ENCODE data around the gene EGFLAM. TPM values are rescaled to one million over a fixed set of nuclear protein-coding genes. Genes with fewer than 3 reads are reported as not detected.

Gene EGFLAM
- polyA plus RNA-seq, 1 experiment, result 16.4 TPM

GRCh38 chr5:38478878-38479277 lies 220.5 kb downstream of the EGFLAM start:
- H3K27me3 ChIP-seq (ENCODE audit: control insufficient read depth, insufficient read depth, low read length), result no peaks in the 10 kb centered on the region
- H3K4me3 ChIP-seq (ENCODE audit: low read depth, low read length), result no peak overlapping the region
- no peaks in the 10 kb centered on the region; the same call in 1 of the 2 replicates for H3K9me3 ChIP-seq (ENCODE audit: control insufficient read depth, insufficient read depth, low read length)
- CTCF ChIA-PET, result interaction anchor here (1.9 to 6.4 kb wide), 2 partner anchors 37 to 331 kb away, joined by 5 to 44 read pairs; no protein-coding TSS in a partner anchor
- no peak for TF ChIP-seq CTCF (IDR thresholded peaks at IDR 0.05; ENCODE audit: low read depth, low read length)
- DNase-seq (ENCODE audit: low read depth, low spot score), result no peak
- no peak overlapping the region for H3K27ac ChIP-seq (ENCODE audit: low read depth, low read length)
- POLR2A ChIA-PET, result no interaction called here

DNA sequence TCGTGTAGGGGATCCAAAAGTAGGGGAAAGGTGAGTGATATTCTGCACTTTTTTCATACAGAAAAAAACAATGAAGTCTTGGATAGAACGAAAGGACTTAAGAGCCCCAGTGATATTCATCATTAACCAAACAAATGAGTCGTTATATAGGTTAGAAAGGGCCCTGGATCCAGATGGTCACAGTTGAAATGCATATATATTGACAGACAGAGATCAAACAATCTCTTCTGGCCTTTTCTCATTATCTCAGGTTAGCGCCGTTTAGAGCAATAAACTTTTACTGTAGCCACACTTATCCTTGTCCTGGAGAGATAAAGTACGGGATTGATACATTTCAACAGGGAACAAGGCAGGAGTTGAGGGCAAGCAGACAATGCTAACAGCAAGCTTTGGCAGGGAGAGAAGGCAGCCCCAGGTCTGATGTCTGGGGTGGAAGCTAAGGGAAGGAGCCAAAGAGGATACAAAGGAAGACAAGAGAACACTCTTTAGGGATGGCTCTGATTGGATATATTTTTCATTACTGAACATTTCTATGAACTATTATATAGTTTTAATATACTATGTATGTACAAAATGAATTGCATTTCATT lies 221.1 kb downstream of the EGFLAM start:
- no peaks in the 10 kb centered on the region for H3K27me3 ChIP-seq (ENCODE audit: control insufficient read depth, insufficient read depth, low read length)
- no peak overlapping the region for H3K27ac ChIP-seq (ENCODE audit: low read depth, low read length)
- ChIA-PET CTCF (interaction anchor here (1.9 to 6.4 kb wide), 2 partner anchors 38 to 330 kb away, joined by 5 to 44 read pairs; no protein-coding TSS in a partner anchor), POLR2A (no interaction called here)
- TF ChIP-seq CTCF (IDR thresholded peaks at IDR 0.05; ENCODE audit: low read depth, low read length), result no peak
- no peak for DNase-seq (ENCODE audit: low read depth, low spot score)
- H3K4me3 ChIP-seq (ENCODE audit: low read depth, low read length), result no peak overlapping the region
- H3K9me3 ChIP-seq (ENCODE audit: control insufficient read depth, insufficient read depth, low read length), result no peaks in the 10 kb centered on the region; the same call in 1 of the 2 replicates

GRCh38 chr5:38483805-38484398 lies 225.5 kb downstream of the EGFLAM start:
- Histone ChIP-seq H3K4me3 (ENCODE audit: low read depth, low read length) (no peak overlapping the region), H3K27me3 (ENCODE audit: control insufficient read depth, insufficient read depth, low read length) (no peaks in the 10 kb centered on the region), H3K9me3 (ENCODE audit: control insufficient read depth, insufficient read depth, low read length) (no peaks in the 10 kb centered on the region; the same call in 1 of the 2 replicates), H3K27ac (ENCODE audit: low read depth, low read length) (no peak overlapping the region)
- CTCF ChIA-PET, result interaction anchor here (0.5 to 1.5 kb wide), 2 partner anchors 24 to 42 kb away, joined by 3 to 6 read pairs; no protein-coding TSS in a partner anchor
- no peak for DNase-seq (ENCODE audit: low read depth, low spot score)
- TF ChIP-seq CTCF (IDR thresholded peaks at IDR 0.05; ENCODE audit: low read depth, low read length), result no peak
- POLR2A ChIA-PET, result no interaction called here

DNA sequence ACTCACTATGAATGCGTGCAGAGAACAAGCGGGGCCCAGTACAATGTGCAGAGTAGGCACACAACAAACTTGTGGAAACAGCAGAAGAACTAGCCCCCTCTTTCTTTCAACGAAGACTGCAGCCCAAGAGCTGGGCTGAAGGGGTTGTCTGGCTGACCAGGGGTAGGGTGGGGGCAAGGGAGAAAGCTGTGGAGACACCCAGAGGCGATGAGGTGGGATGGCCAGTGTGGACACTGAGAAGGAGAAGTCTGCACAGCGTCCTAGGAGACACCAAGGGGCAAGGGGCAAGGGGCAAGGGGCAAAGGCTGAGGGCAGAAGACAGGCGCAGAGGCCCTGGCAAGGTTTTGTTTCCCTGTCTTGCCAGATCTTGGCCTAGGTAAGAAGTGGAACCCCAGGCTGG lies 235.8 kb downstream of the EGFLAM start:
- no peak overlapping the region for H3K27ac ChIP-seq (ENCODE audit: low read depth, low read length)
- DNase-seq (ENCODE audit: low read depth, low spot score), result no peak
- ChIA-PET POLR2A (no interaction called here), CTCF (interaction anchor here (2.1 kb wide), 1 partner anchor 52 kb away, joined by 8 read pairs; no protein-coding TSS in a partner anchor)
- no peak overlapping the region for H3K4me3 ChIP-seq (ENCODE audit: low read depth, low read length)
- no peak for TF ChIP-seq CTCF (IDR thresholded peaks at IDR 0.05; ENCODE audit: low read depth, low read length)
- H3K27me3 ChIP-seq (ENCODE audit: control insufficient read depth, insufficient read depth, low read length), result no peaks in the 10 kb centered on the region
- H3K9me3 ChIP-seq (ENCODE audit: control insufficient read depth, insufficient read depth, low read length), result no peaks in the 10 kb centered on the region

GRCh38 chr5:38494763-38495162 lies 236.4 kb downstream of the EGFLAM start:
- no peak for TF ChIP-seq CTCF (IDR thresholded peaks at IDR 0.05; ENCODE audit: low read depth, low read length)
- ChIA-PET POLR2A (no interaction called here), CTCF (interaction anchor here (0.6 to 2.1 kb wide), 2 partner anchors 47 to 53 kb away, joined by 7 to 8 read pairs; no protein-coding TSS in a partner anchor)
- Histone ChIP-seq H3K4me3 (ENCODE audit: low read depth, low read length) (no peak overlapping the region), H3K27ac (ENCODE audit: low read depth, low read length) (no peak overlapping the region), H3K9me3 (ENCODE audit: control insufficient read depth, insufficient read depth, low read length) (no peaks in the 10 kb centered on the region), H3K27me3 (ENCODE audit: control insufficient read depth, insufficient read depth, low read length) (no peaks in the 10 kb centered on the region)
- no peak for DNase-seq (ENCODE audit: low read depth, low spot score)

Measured in AG04450 (cell line).